AG09319 (cell line): Measurements from ENCODE around the gene PDE1A.
A peak's percentile ranks its signal among the peaks of the same experiment; 100 is the strongest.

Experiments
- DNase-seq: peaks from one replicate; pipeline ENCODE4 v3.0.0-alpha.2; 2010; ENCODE audit warnings: low read depth; ENCODE audit errors: extremely low read depth
- CTCF ChIP-seq: IDR thresholded peaks from 2 replicates; pipeline ENCODE4 v1.5.1; 2011; ENCODE audit warnings: low read depth, mild to moderate bottlenecking, inconsistent platforms, low read length, moderate library complexity

Gene PDE1A

GRCh38 chr2:182375862-182376261, 51.0 kb downstream of the PDE1A start:
- TF ChIP-seq CTCF = no peak
- DNase-seq = no peak

- TF ChIP-seq CTCF = no peak
- no peak for DNase-seq
Observed at GRCh38 chr2:182372661-182373060, 54.2 kb downstream of the PDE1A start.

DNA sequence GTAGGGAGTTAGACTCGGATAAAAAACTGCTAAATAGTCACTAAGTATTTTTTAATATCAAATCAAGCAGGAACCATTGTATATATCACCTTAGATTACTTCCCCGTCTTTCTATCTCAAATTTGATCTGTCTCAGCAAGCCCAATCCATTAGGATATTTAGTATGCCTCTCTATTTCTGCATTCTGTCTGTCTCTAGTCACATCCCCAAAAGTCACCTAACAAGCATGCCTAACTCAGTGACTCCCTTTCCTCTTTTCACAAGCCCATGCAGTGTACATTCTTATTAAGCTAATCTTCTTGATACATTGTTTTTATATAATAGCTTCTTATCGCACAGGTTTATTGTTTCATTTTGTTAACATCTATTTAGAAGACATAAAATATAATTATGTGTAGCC, 57.8 kb downstream of the PDE1A start:
- no peak for DNase-seq

GRCh38 chr2:182368446-182368845, 58.4 kb downstream of the PDE1A start:
- peak; percentile 79 for DNase-seq
- TF ChIP-seq CTCF = no peak

More for the DNA sequence above, 57.8 kb downstream of the PDE1A start:
- no peak for TF ChIP-seq CTCF

DNA sequence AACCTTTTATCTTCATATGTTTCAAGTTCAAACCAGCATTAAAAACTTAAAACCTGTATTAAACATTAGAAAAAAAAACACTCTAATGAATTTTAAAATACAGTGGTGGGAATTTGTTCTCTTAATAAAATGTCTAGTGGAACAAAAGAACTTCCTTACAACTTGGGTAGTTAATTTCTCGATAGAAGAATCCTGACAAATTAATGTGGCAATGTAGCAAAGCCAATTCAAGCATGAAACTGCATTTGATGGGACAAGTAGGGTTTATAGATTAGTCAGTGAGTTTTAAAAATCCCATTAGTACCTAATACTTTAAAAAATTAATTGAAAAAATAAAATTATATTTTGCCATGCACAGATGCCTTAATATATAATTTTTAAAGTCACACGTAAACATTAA, 59.4 kb downstream of the PDE1A start:
- no peak for TF ChIP-seq CTCF
- DNase-seq = no peak

DNA sequence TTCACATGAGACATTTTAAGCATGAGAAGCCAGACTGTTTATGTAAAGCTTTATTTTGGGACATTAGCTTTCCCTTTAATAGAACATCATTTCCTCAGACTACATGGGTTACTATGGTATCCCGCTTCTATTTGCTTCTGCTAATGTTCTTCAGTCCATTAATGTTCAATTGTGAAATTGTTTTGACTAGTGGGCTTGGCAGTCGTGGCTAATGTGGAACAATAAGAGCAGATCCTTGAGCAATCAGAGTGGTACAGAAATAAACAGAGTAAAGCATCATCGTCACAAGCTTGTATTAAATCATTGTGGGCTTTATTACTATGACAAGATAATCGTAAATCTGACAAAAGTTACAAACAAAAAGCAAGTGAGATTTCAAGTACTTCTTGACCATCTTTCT, 60.2 kb downstream of the PDE1A start:
- DNase-seq = peak; percentile 44
- TF ChIP-seq CTCF = no peak

DNA sequence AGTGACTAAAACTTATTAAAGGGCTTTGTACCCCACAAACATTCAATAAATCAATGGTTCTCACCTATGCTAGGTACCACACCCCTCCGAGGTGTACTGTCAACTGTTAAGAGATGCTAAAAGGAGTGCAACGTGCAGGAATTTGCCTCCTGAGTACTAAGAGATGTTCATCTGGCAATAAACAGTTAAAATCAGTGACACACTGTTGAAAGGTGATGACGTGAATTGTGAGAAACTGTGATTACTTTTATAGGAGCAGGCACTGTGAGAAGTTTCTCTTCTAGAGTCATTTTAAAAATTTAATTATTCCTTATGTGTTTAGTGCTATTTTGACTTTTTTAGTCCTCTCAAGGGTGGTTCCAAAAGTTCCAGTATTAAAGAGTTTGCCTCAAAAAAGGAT, 61.0 kb downstream of the PDE1A start:
- no peak for TF ChIP-seq CTCF
- no peak for DNase-seq

GRCh38 chr2:182361477-182361876, 65.4 kb downstream of the PDE1A start:
- no peak for TF ChIP-seq CTCF
- no peak for DNase-seq
